GM12864 (cell line): ENCODE measurements around the gene STX8.

Source experiments
- DNase-seq: peaks from one replicate; pipeline ENCODE4 v3.0.0-alpha.2; 2011; ENCODE audit warnings: low read depth
- H3K4me3 ChIP-seq: 2 replicates; pipeline ENCODE4 v1.5.1; 2011; ENCODE audit warnings: mild to moderate bottlenecking, low read depth, low read length, control low read depth
- CTCF ChIP-seq: IDR thresholded peaks from 2 replicates; pipeline ENCODE4 v1.5.1; 2011; ENCODE audit warnings: low read depth, mild to moderate bottlenecking, moderate library complexity, low read length, control low read depth, inconsistent platforms; ENCODE audit errors: missing control alignments

The STX8 gene

GRCh38 chr17:9272501-9273200 is 303.0 kb downstream of the STX8 start:
- no peak for DNase-seq
- TF ChIP-seq CTCF = no peak

DNA sequence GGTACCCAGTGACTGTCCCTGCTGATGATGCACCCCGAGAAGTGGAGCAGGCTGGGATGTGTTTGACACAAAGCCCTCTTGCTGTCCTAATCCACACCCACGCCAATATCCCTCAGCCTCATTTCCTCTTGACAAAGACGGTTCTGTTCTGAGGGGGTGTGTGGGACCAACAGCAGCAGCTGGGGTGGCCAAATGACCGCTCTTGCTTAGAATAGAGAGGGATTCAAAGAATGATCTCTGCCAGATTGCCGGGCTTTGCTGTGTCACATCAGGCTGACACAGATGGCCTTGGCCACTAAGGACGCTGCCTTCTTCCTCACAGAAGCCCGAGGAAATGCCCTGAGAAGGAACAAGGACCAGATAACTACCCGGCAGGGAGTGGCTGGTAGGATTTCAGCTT is 303.6 kb downstream of the STX8 start:
- H3K4me3 ChIP-seq = no peak overlapping the region
- DNase-seq = no peak
- TF ChIP-seq CTCF = no peak

More at GRCh38 chr17:9272501-9273200, 303.0 kb downstream of the STX8 start:
- no peak overlapping the region for H3K4me3 ChIP-seq

GRCh38 chr17:9270921-9271320 is 304.7 kb downstream of the STX8 start:
- TF ChIP-seq CTCF = no peak
- no peak overlapping the region for H3K4me3 ChIP-seq
- no peak for DNase-seq

- no peak for DNase-seq
- no peak for TF ChIP-seq CTCF
- no peak overlapping the region for H3K4me3 ChIP-seq
These were observed 306.1 kb downstream of the STX8 start for GRCh38 chr17:9269350-9270035.

- no peak overlapping the region for H3K4me3 ChIP-seq
- TF ChIP-seq CTCF = no peak
- no peak for DNase-seq
These were observed 307.1 kb downstream of the STX8 start for GRCh38 chr17:9268546-9268945.

- H3K4me3 ChIP-seq = no peak overlapping the region
- TF ChIP-seq CTCF = no peak
- DNase-seq = no peak
These were observed 308.9 kb downstream of the STX8 start for GRCh38 chr17:9266697-9267117.

- DNase-seq = no peak
- TF ChIP-seq CTCF = no peak
These were observed 309.5 kb downstream of the STX8 start for GRCh38 chr17:9266031-9266680.

More at GRCh38 chr17:9266031-9266680, 309.5 kb downstream of the STX8 start:
- H3K4me3 ChIP-seq = no peak overlapping the region
